Endothelial cell of umbilical vein (primary cell): ENCODE data around the gene FCER2. TPM values are rescaled to one million over a fixed set of nuclear protein-coding genes. Genes with fewer than 3 reads are reported as not detected.

Experiments used
- BruUV-seq: library from RNA; stranded (reverse); fragments of 400-500 nt; replicated peaks from 2 replicates; lab custom pipeline; 2021; lab: Mats Ljungman, UMichigan
- CTCF ChIA-PET: fragments of 300-600, 350-600 bp; sonication (Branson Sonifier 250); formaldehyde crosslinking; loops from one replicate; lab custom pipeline; 2021; ENCODE audit warnings: antibody characterized with exemption, inconsistent platforms; lab: Charles Lee
- POLR2A ChIA-PET: fragments of 300-600, 350-600 bp; sonication (Branson Sonifier 250); formaldehyde crosslinking; loops from one replicate; lab custom pipeline; 2021; ENCODE audit warnings: antibody characterized with exemption, inconsistent platforms; lab: Charles Lee
- DNase-seq: peaks from one replicate; pipeline ENCODE4 v3.0.0-alpha.2; 2011; ENCODE audit warnings: low read depth, low spot score
- FAIRE-seq: peaks from 2 replicates; lab custom pipeline; 2011; peaks lifted over from hg19 to GRCh38; lab: Jason Lieb, UNC
- H2AFZ ChIP-seq: 2 replicates; pipeline ENCODE4 v1.6.0; 2012; ENCODE audit warnings: low read depth, low read length, control low read depth, inconsistent platforms
- H3K27ac ChIP-seq: 2 replicates; pipeline ENCODE4 v1.5.1; 2011; ENCODE audit warnings: low read depth, mild to moderate bottlenecking, control low read depth, low read length, moderate library complexity; ENCODE audit not compliant: insufficient read depth
- H3K27me3 ChIP-seq, 2 experiments: 2 replicates each; pipeline versions ENCODE4 v1.6.0 to v1.6.1; 2011; ENCODE audit warnings: low read length in 2 of 2, mixed read lengths in 1 of 2; ENCODE audit not compliant: control insufficient read depth in 2 of 2, insufficient read depth in 2 of 2
- H3K36me3 ChIP-seq, 2 experiments: 2 replicates in 1 of 2; 3 replicates in 1 of 2; pipeline ENCODE4 v1.5.1; 2011; ENCODE audit warnings: low read length in 2 of 2, mild to moderate bottlenecking in 1 of 2, moderate library complexity in 1 of 2; ENCODE audit not compliant: control insufficient read depth in 2 of 2, insufficient read depth in 2 of 2; ENCODE audit errors: extremely low read depth in 1 of 2
- H3K4me1 ChIP-seq: 3 replicates; pipeline ENCODE4 v1.5.1; 2011; ENCODE audit warnings: mild to moderate bottlenecking, low read length; ENCODE audit not compliant: control insufficient read depth, insufficient read depth; ENCODE audit errors: extremely low read depth
- H3K4me2 ChIP-seq: 2 replicates; pipeline ENCODE4 v1.6.1; 2011; ENCODE audit warnings: low read length, control low read depth, mixed read lengths; ENCODE audit not compliant: insufficient read depth
- H3K4me3 ChIP-seq, 3 experiments: fragments of 200-600 bp in 1 of 3; sonication (generic), shearing (Covaris generic) in 1 of 3; replicated peaks in 1 of 3; 2 replicates each; pipeline ENCODE4 v1.5.1; 2011 to 2016; ENCODE audit warnings: control low read depth in 3 of 3, low read length in 3 of 3, mild to moderate bottlenecking in 2 of 3, inconsistent platforms in 1 of 3, low read depth in 1 of 3, moderate library complexity in 1 of 3; ENCODE audit not compliant: insufficient read depth in 1 of 3
- H3K79me2 ChIP-seq: 2 replicates; pipeline ENCODE4 v1.6.0; 2012; ENCODE audit warnings: low read length, inconsistent platforms; ENCODE audit not compliant: control insufficient read depth, insufficient read depth
- H3K9ac ChIP-seq: replicated peaks from 2 replicates; pipeline ENCODE3; 2011; ENCODE audit warnings: low read length, control low read depth; ENCODE audit not compliant: insufficient read depth; ENCODE audit errors: extremely low read depth
- H3K9me1 ChIP-seq: replicated peaks from 3 replicates; pipeline ENCODE4 v1.6.0; 2011; ENCODE audit warnings: mild to moderate bottlenecking, low read length; ENCODE audit not compliant: control insufficient read depth, insufficient read depth; ENCODE audit errors: extremely low read depth
- H3K9me3 ChIP-seq: replicated peaks from 2 replicates; pipeline ENCODE4 v1.5.1; 2012; ENCODE audit warnings: low read length, inconsistent platforms; ENCODE audit not compliant: control insufficient read depth, insufficient read depth
- H4K20me1 ChIP-seq: replicated peaks from 2 replicates; pipeline ENCODE3; 2011; ENCODE audit warnings: mild to moderate bottlenecking, low read length; ENCODE audit not compliant: control insufficient read depth, insufficient read depth; ENCODE audit errors: extremely low read depth
- EZH2 ChIP-seq: IDR thresholded peaks from 2 replicates; pipeline ENCODE4 v1.6.1; 2012; ENCODE audit warnings: borderline replicate concordance, low read depth, mild to moderate bottlenecking, moderate library complexity, low read length, inconsistent platforms; ENCODE audit not compliant: severe bottlenecking
- FOS ChIP-seq: IDR thresholded peaks from 2 replicates; pipeline ENCODE4 v1.6.1; 2011; ENCODE audit warnings: mild to moderate bottlenecking, low read length, moderate library complexity, borderline replicate concordance; ENCODE audit not compliant: insufficient read depth
- GATA2 ChIP-seq: IDR thresholded peaks from 2 replicates; pipeline ENCODE4 v1.7.0; 2011; ENCODE audit warnings: low read depth, mild to moderate bottlenecking, moderate library complexity, mixed read lengths, low read length; ENCODE audit not compliant: insufficient read length, insufficient read depth
- JUN ChIP-seq: IDR thresholded peaks from 2 replicates; pipeline ENCODE4 v1.6.1; 2011; ENCODE audit warnings: borderline replicate concordance, low read depth; ENCODE audit not compliant: insufficient read length, insufficient read depth
- MYC ChIP-seq: IDR thresholded peaks from one replicate; pipeline ENCODE4 v1.6.1; 2011; ENCODE audit warnings: mild to moderate bottlenecking, low read depth, low read length
- POLR2A ChIP-seq: IDR thresholded peaks from 2 replicates; pipeline ENCODE4 v1.6.1; 2012; ENCODE audit warnings: low read depth, mild to moderate bottlenecking, control low read depth, low read length
- POLR2AphosphoS5 ChIP-seq: IDR thresholded peaks from 2 replicates; pipeline ENCODE4 v1.6.1; 2012; ENCODE audit warnings: low read depth, mild to moderate bottlenecking, control low read depth, low read length, moderate library complexity; ENCODE audit not compliant: insufficient read depth
- dilution Hi-C: fragments of 300-500 bp; cut with MboI; formaldehyde crosslinking; loops from one replicate; pipeline ENCODE4 v1.15.0; 2019; ENCODE audit warnings: low sequenced_read_pairs; ENCODE audit not compliant: extremely low pct_ligation_motif_present
- intact Hi-C: fragments of 100-400 bp; cut with micrococcal nuclease; formaldehyde crosslinking; loops from one replicate; pipeline ENCODE4 v1.10.0; 2022
- polyA plus RNA-seq, 4 experiments: library from polyadenylated mRNA; depleted of rRNA in 3 of 4; stranded (reverse) in 3 of 4; unstranded in 1 of 4; fragments of >200 nt; gene quantifications; 2 replicates each; pipeline versions ENCODE4 v1.2.1 to v1.2.3, GENCODE V29; 2011 to 2012; ENCODE audit warnings: missing spikeins in 1 of 4
- total RNA-seq: library from RNA; stranded (reverse); gene quantifications from 2 replicates; pipeline ENCODE4 v1.2.3, GENCODE V29; 2021
- TF ChIP-seq, protein P1 (sequence below), 2 donors: IDR thresholded peaks; 1 replicate in 1 of 2; 2 replicates in 1 of 2; pipeline ENCODE4 v1.5.1; 2011; ENCODE audit warnings: low read length in 2 of 2, mild to moderate bottlenecking in 2 of 2, moderate library complexity in 2 of 2, control low read depth in 1 of 2, inconsistent platforms in 1 of 2, low read depth in 1 of 2; ENCODE audit not compliant: insufficient read depth in 1 of 2; ENCODE audit errors: extremely low read depth in 1 of 2
- TF ChIP-seq, protein P2 (sequence below): IDR thresholded peaks from 2 replicates; pipeline ENCODE4 v1.6.1; 2011; ENCODE audit not compliant: insufficient read depth, insufficient read length

The FCER2 gene
- total and polyA plus RNA-seq, 2 donors (not counting 3 experiments of a cell fraction or from before 2014, with no cell fraction given) = not detected

DNA sequence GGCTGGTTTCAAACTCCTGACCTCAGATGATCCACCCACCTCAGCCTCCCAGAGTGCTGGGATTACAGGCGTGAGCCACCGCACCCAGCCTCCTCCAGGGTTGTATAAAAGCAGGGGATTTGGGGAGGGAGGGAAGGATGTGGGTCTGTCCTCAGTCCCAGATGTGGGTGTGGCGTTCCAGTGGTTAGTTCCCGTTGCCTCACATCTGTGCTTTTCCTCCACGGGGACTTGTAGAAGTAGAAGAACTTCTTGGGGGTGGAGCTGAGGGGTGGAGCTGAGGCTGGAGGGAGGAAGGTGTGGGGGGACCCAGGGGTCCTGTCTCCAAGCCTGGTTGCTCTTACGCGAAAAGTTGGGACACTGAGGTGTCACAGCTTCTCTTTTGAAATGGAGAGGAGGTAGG is 25.6 kb downstream of the FCER2 start:
- H3K36me3 ChIP-seq = no peaks in the 10 kb centered on the region
- DNase-seq = no peak
- peaks cover 2 to 3% of the 10 kb centered on the region in 2 experiments for H3K27me3 ChIP-seq
- intact Hi-C loops = no loop called here
- dilution Hi-C loops = no loop called here
- H2AFZ ChIP-seq = no peak overlapping the region
- H3K4me2 ChIP-seq = no peak overlapping the region
- no peaks in the 10 kb centered on the region for H3K9me3 ChIP-seq
- POLR2A ChIA-PET = no interaction called here
- H3K9me1 ChIP-seq = no peaks in the 10 kb centered on the region
- H3K79me2 ChIP-seq = peaks cover 6% of the 10 kb centered on the region
- peaks cover 2% of the 10 kb centered on the region for H3K4me1 ChIP-seq
- no peak overlapping the region for H3K9ac ChIP-seq
- FAIRE-seq = no peak
- H3K4me3 ChIP-seq = no peak overlapping the region
- H4K20me1 ChIP-seq = no peaks in the 10 kb centered on the region
- TF ChIP-seq, protein P1, sequence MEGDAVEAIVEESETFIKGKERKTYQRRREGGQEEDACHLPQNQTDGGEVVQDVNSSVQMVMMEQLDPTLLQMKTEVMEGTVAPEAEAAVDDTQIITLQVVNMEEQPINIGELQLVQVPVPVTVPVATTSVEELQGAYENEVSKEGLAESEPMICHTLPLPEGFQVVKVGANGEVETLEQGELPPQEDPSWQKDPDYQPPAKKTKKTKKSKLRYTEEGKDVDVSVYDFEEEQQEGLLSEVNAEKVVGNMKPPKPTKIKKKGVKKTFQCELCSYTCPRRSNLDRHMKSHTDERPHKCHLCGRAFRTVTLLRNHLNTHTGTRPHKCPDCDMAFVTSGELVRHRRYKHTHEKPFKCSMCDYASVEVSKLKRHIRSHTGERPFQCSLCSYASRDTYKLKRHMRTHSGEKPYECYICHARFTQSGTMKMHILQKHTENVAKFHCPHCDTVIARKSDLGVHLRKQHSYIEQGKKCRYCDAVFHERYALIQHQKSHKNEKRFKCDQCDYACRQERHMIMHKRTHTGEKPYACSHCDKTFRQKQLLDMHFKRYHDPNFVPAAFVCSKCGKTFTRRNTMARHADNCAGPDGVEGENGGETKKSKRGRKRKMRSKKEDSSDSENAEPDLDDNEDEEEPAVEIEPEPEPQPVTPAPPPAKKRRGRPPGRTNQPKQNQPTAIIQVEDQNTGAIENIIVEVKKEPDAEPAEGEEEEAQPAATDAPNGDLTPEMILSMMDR (IDR thresholded peaks at IDR 0.05; ENCODE audit: extremely low read depth in 1 of 2, insufficient read depth in 1 of 2, low read depth in 1 of 2, low read length in 2 of 2) = no peak
- TF ChIP-seq FOS = no peak
- TF ChIP-seq JUN = no peak
- no peak for TF ChIP-seq EZH2
- no peak for TF ChIP-seq POLR2A
- no peak for TF ChIP-seq MYC
- no peak for TF ChIP-seq GATA2
- TF ChIP-seq POLR2AphosphoS5 = no peak
- TF ChIP-seq, protein P2, sequence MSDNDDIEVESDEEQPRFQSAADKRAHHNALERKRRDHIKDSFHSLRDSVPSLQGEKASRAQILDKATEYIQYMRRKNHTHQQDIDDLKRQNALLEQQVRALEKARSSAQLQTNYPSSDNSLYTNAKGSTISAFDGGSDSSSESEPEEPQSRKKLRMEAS = no peak
- BruUV-seq = no TSS peak
- CTCF ChIA-PET = interaction anchor here (1.1 kb wide), 1 partner anchor 108 kb away, joined by 8 read pairs; no protein-coding TSS in a partner anchor
- no peak overlapping the region for H3K27ac ChIP-seq
